ENCODE measurements around the gene PABPC1L2A. TPM values are rescaled to one million over a fixed set of nuclear protein-coding genes. Genes with fewer than 3 reads are reported as not detected.

Gene PABPC1L2A
- total and polyA plus RNA-seq, 9 donors, result not detected

GRCh38 chrX:73028876-73029275 lies 50.4 kb downstream of the PABPC1L2A start:
- H3K27me3 ChIP-seq, result no peaks in the 10 kb centered on the region
- H3K36me3 ChIP-seq, result no peaks in the 10 kb centered on the region
- no peak overlapping the region for H3K27ac ChIP-seq
- no peak for DNase-seq
- no peak overlapping the region for H3K4me3 ChIP-seq
- WGBS, 3 donors, result 32 to 93% (median 40%) methylated on average over 1 of the region's 1 CpG
- H3K9me3 ChIP-seq, result no peaks in the 10 kb centered on the region
- TF ChIP-seq EP300 (IDR thresholded peaks at IDR 0.05), result no peak
- no peak for TF ChIP-seq CTCF (IDR thresholded peaks at IDR 0.05)
- no peak for TF ChIP-seq POLR2A (IDR thresholded peaks at IDR 0.05)
- intact Hi-C loops (cut with DNase I), result no loop called here
- H3K4me1 ChIP-seq (ENCODE audit: insufficient read depth), result no peaks in the 10 kb centered on the region

Other genes with a start within 250 kb of the PABPC1L2A start
- not detected for gene FAM236C, start 166.9 kb downstream of the PABPC1L2A start, total RNA-seq
- not detected for gene FAM236C, start 166.9 kb downstream of the PABPC1L2A start, polyA plus RNA-seq
- gene FAM236A, start 141.3 kb downstream of the PABPC1L2A start, total RNA-seq, result not detected
- not detected for gene FAM236A, start 141.3 kb downstream of the PABPC1L2A start, polyA plus RNA-seq
- 1 to 10 TPM in 3 of 7 donors, under 1 TPM in 3, not detected in 1; 0.34 to 1.8 (median 0.95) TPM for gene DMRTC1, start 135.7 kb downstream of the PABPC1L2A start, total RNA-seq
- gene DMRTC1, start 135.7 kb downstream of the PABPC1L2A start, polyA plus RNA-seq, result 1 to 10 TPM in 1 of 2 donors, not detected in 1; 2.0 TPM
- gene PABPC1L2B, start 76.6 kb downstream of the PABPC1L2A start, total RNA-seq, result under 1 TPM in 1 of 7 donors, not detected in 6; 0.13 TPM
- gene PABPC1L2B, start 76.6 kb downstream of the PABPC1L2A start, polyA plus RNA-seq, result not detected
- 10 to 100 TPM in 1 of 7 donors, 1 to 10 TPM in 6; 2.7 to 13.9 (median 5.9) TPM for gene NAP1L2, start 135.3 kb upstream of the PABPC1L2A start, total RNA-seq
- 1 to 10 TPM; 2.6 to 8.2 TPM for gene NAP1L2, start 135.3 kb upstream of the PABPC1L2A start, polyA plus RNA-seq